ENCODE measurements around the gene AUTS2. TPM values are rescaled to one million over a fixed set of nuclear protein-coding genes. Genes with fewer than 3 reads are reported as not detected.

AUTS2 gene
- total and polyA plus RNA-seq, 2 of the 8 experiments (the other 6 are each of a cell fraction or from before 2014, with no cell fraction given): 25.9 to 101 TPM

- TF ChIP-seq, protein P1, sequence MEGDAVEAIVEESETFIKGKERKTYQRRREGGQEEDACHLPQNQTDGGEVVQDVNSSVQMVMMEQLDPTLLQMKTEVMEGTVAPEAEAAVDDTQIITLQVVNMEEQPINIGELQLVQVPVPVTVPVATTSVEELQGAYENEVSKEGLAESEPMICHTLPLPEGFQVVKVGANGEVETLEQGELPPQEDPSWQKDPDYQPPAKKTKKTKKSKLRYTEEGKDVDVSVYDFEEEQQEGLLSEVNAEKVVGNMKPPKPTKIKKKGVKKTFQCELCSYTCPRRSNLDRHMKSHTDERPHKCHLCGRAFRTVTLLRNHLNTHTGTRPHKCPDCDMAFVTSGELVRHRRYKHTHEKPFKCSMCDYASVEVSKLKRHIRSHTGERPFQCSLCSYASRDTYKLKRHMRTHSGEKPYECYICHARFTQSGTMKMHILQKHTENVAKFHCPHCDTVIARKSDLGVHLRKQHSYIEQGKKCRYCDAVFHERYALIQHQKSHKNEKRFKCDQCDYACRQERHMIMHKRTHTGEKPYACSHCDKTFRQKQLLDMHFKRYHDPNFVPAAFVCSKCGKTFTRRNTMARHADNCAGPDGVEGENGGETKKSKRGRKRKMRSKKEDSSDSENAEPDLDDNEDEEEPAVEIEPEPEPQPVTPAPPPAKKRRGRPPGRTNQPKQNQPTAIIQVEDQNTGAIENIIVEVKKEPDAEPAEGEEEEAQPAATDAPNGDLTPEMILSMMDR (IDR thresholded peaks at IDR 0.05; ENCODE audit: control extremely low read depth in 1 of 3, insufficient read depth in 1 of 3, low read depth in 1 of 3, low read length in 3 of 3): no peak
- no peak for TF ChIP-seq BCL11A (IDR thresholded peaks at IDR 0.05; ENCODE audit: low read depth in 2 of 2, low read length in 2 of 2)
- TF ChIP-seq NANOG (IDR thresholded peaks at IDR 0.05; ENCODE audit: insufficient read depth, low read depth, low read length, poor library complexity, severe bottlenecking): no peak
- TF ChIP-seq, protein P2, sequence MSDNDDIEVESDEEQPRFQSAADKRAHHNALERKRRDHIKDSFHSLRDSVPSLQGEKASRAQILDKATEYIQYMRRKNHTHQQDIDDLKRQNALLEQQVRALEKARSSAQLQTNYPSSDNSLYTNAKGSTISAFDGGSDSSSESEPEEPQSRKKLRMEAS (IDR thresholded peaks at IDR 0.05): no peak
- TF ChIP-seq RXRA (IDR thresholded peaks at IDR 0.05; ENCODE audit: insufficient read depth, low read depth, low read length): no peak
- TF ChIP-seq NRF1 (IDR thresholded peaks at IDR 0.05; ENCODE audit: low read depth, low read length): no peak
These were observed 170.8 kb downstream of the AUTS2 start (continued) for GRCh38 chr7:69768986-69769595.
